PC-9 (cell line): ENCODE results near the gene LY86. TPM values are rescaled to one million over a fixed set of nuclear protein-coding genes. Genes with fewer than 3 reads are reported as not detected.

Experiments used
- BruUV-seq: library from RNA; stranded (reverse); fragments of 400-500 nt; replicated peaks from 2 replicates; lab custom pipeline; 2021; lab: Mats Ljungman, UMichigan
- CTCF ChIA-PET: fragments of 300-600 bp; sonication (Branson Sonifier 250); formaldehyde crosslinking; loops from one replicate; lab custom pipeline; 2022; ENCODE audit warnings: antibody characterized with exemption; lab: Charles Lee
- POLR2A ChIA-PET: fragments of 300-600 bp; sonication (Branson Sonifier 250); formaldehyde crosslinking; loops from one replicate; lab custom pipeline; 2022; ENCODE audit warnings: antibody characterized with exemption; ENCODE audit not compliant: unreplicated experiment; lab: Charles Lee
- DNase-seq, 2 experiments: peaks; one replicate each; pipeline versions ENCODE4 v3.0.0 to v3.0.0-alpha.2; 2015 to 2022; ENCODE audit warnings: mixed read lengths in 1 of 2
- H2AFZ ChIP-seq: fragments of 200-600 bp; sonication (generic); 2 replicates; pipeline ENCODE4 v1.8.1; 2017; ENCODE audit warnings: antibody characterized with exemption
- H3F3A ChIP-seq: fragments of 200-600 bp; sonication (generic); 2 replicates; pipeline ENCODE4 v1.8.1; 2017; ENCODE audit warnings: antibody characterized with exemption, mild to moderate bottlenecking, low read depth; ENCODE audit not compliant: insufficient read depth
- H3K27ac ChIP-seq: fragments of 200-600 bp; sonication (generic); 2 replicates; pipeline ENCODE4 v1.6.1; 2016; ENCODE audit warnings: mixed run types
- H3K27me3 ChIP-seq: fragments of 200-600 bp; sonication (generic); 2 replicates; pipeline ENCODE4 v1.6.1; 2016; ENCODE audit warnings: low read depth, mixed run types; ENCODE audit not compliant: insufficient read depth
- H3K36me3 ChIP-seq: fragments of 200-600 bp; sonication (generic); 2 replicates; pipeline ENCODE4 v1.6.1; 2016; ENCODE audit warnings: low read depth, mixed run types
- H3K4me1 ChIP-seq: fragments of 200-600 bp; sonication (generic); replicated peaks from 2 replicates; pipeline ENCODE4 v1.6.1; 2016; ENCODE audit warnings: mixed run types; ENCODE audit not compliant: insufficient read depth
- H3K4me2 ChIP-seq: fragments of 200-600 bp; sonication (generic); 2 replicates; pipeline ENCODE4 v1.6.1; 2017; ENCODE audit warnings: mixed run types
- H3K4me3 ChIP-seq: fragments of 200-600 bp; sonication (generic); 2 replicates; pipeline ENCODE4 v1.6.1; 2016; ENCODE audit warnings: mixed run types
- H3K79me2 ChIP-seq: fragments of 200-600 bp; sonication (generic); 2 replicates; pipeline ENCODE4 v1.6.1; 2017; ENCODE audit warnings: low read depth, mixed run types
- H3K9me2 ChIP-seq: fragments of 200-600 bp; sonication (generic); 2 replicates; pipeline ENCODE4 v1.8.1; 2017; ENCODE audit warnings: mild to moderate bottlenecking; ENCODE audit not compliant: insufficient read depth
- H3K9me3 ChIP-seq: fragments of 200-600 bp; sonication (generic); 2 replicates; pipeline ENCODE4 v1.8.1; 2016; ENCODE audit warnings: low read depth; ENCODE audit not compliant: insufficient read depth
- H4K20me1 ChIP-seq: fragments of 200-600 bp; sonication (generic); 2 replicates; pipeline ENCODE4 v1.8.1; 2017; ENCODE audit not compliant: insufficient read depth
- CTCF ChIP-seq: fragments of 200-600 bp; sonication (generic); conservative IDR thresholded peaks from 2 replicates; pipeline ENCODE4 v1.6.1; 2017; ENCODE audit warnings: mixed run types, antibody characterized with exemption, mild to moderate bottlenecking, moderate library complexity
- EZH2 ChIP-seq: fragments of 200-600 bp; sonication (generic); IDR thresholded peaks from 2 replicates; pipeline ENCODE4 v1.8.0; 2017; ENCODE audit warnings: antibody characterized with exemption, low read depth
- intact Hi-C: fragments of 100-400 bp; cut with micrococcal nuclease; formaldehyde crosslinking; loops from one replicate; pipeline ENCODE4 v1.10.0; 2022; ENCODE audit not compliant: unreplicated experiment
- total RNA-seq: library from RNA; stranded (reverse); gene quantifications from 2 replicates; pipeline ENCODE4 v1.2.3, GENCODE V29; 2021

The LY86 gene
- total RNA-seq, 1 experiment from 2014 or later: not detected

GRCh38 chr6:6701864-6702263 lies 113.3 kb downstream of the LY86 start:
- BruUV-seq: no TSS peak
- ChIA-PET POLR2A (no interaction called here), CTCF (no interaction called here)

GRCh38 chr6:6703699-6704098 lies 115.2 kb downstream of the LY86 start:
- Histone ChIP-seq H3K9me2 (no peaks in the 10 kb centered on the region), H2AFZ (no peak overlapping the region), H3K4me2 (no peak overlapping the region), H3K27ac (no peak overlapping the region), H4K20me1 (no peaks in the 10 kb centered on the region), H3K79me2 (no peaks in the 10 kb centered on the region), H3K4me1 (peaks cover 9% of the 10 kb centered on the region), H3K4me3 (no peak overlapping the region), H3K36me3 (no peaks in the 10 kb centered on the region), H3F3A (peaks cover 8% of the 10 kb centered on the region; the same call in 1 of the 2 replicates), H3K27me3 (no peaks in the 10 kb centered on the region), H3K9me3 (no peaks in the 10 kb centered on the region)
- intact Hi-C loops: no loop called here
- ChIA-PET CTCF (no interaction called here), POLR2A (no interaction called here)
- TF ChIP-seq CTCF: no peak
- TF ChIP-seq EZH2: no peak
- BruUV-seq: no TSS peak
- DNase-seq: no peak

More at GRCh38 chr6:6701864-6702263, 113.3 kb downstream of the LY86 start:
- no peaks in the 10 kb centered on the region for H3K9me2 ChIP-seq
- no peak overlapping the region for H2AFZ ChIP-seq
- no peaks in the 10 kb centered on the region for H3K27me3 ChIP-seq
- no peaks in the 10 kb centered on the region for H3K9me3 ChIP-seq
- no peak overlapping the region for H3K4me3 ChIP-seq
- H3K4me2 ChIP-seq: no peak overlapping the region
- TF ChIP-seq EZH2: no peak
- no peak for TF ChIP-seq CTCF
- H3F3A ChIP-seq: peaks cover 8% of the 10 kb centered on the region; the same call in 1 of the 2 replicates
- H3K36me3 ChIP-seq: no peaks in the 10 kb centered on the region
- H3K27ac ChIP-seq: no peak overlapping the region
- no peaks in the 10 kb centered on the region for H3K79me2 ChIP-seq
- H3K4me1 ChIP-seq: peaks cover 9% of the 10 kb centered on the region
- intact Hi-C loops: no loop called here
- no peaks in the 10 kb centered on the region for H4K20me1 ChIP-seq
- DNase-seq: peak in 1 of 2 experiments; percentile 68
